Endothelial cell of umbilical vein (primary cell): ENCODE data around the gene RMDN2. TPM values are rescaled to one million over a fixed set of nuclear protein-coding genes. Genes with fewer than 3 reads are reported as not detected.

Experiments
- BruUV-seq: library from RNA; stranded (reverse); fragments of 400-500 nt; replicated peaks from 2 replicates; lab custom pipeline; 2021; lab: Mats Ljungman, UMichigan
- CTCF ChIA-PET: fragments of 300-600, 350-600 bp; sonication (Branson Sonifier 250); formaldehyde crosslinking; loops from one replicate; lab custom pipeline; 2021; ENCODE audit warnings: antibody characterized with exemption, inconsistent platforms; lab: Charles Lee
- POLR2A ChIA-PET: fragments of 300-600, 350-600 bp; sonication (Branson Sonifier 250); formaldehyde crosslinking; loops from one replicate; lab custom pipeline; 2021; ENCODE audit warnings: antibody characterized with exemption, inconsistent platforms; lab: Charles Lee
- DNase-seq: peaks from one replicate; pipeline ENCODE4 v3.0.0-alpha.2; 2011; ENCODE audit warnings: low read depth, low spot score
- FAIRE-seq: peaks from 2 replicates; lab custom pipeline; 2011; peaks lifted over from hg19 to GRCh38; lab: Jason Lieb, UNC
- H2AFZ ChIP-seq: 2 replicates; pipeline ENCODE4 v1.6.0; 2012; ENCODE audit warnings: low read depth, low read length, control low read depth, inconsistent platforms
- H3K27ac ChIP-seq: 2 replicates; pipeline ENCODE4 v1.5.1; 2011; ENCODE audit warnings: low read depth, mild to moderate bottlenecking, control low read depth, low read length, moderate library complexity; ENCODE audit not compliant: insufficient read depth
- H3K27me3 ChIP-seq, 2 experiments: 2 replicates each; pipeline versions ENCODE4 v1.6.0 to v1.6.1; 2011; ENCODE audit warnings: low read length in 2 of 2, mixed read lengths in 1 of 2; ENCODE audit not compliant: control insufficient read depth in 2 of 2, insufficient read depth in 2 of 2
- H3K36me3 ChIP-seq, 2 experiments: 2 replicates in 1 of 2; 3 replicates in 1 of 2; pipeline ENCODE4 v1.5.1; 2011; ENCODE audit warnings: low read length in 2 of 2, mild to moderate bottlenecking in 1 of 2, moderate library complexity in 1 of 2; ENCODE audit not compliant: control insufficient read depth in 2 of 2, insufficient read depth in 2 of 2; ENCODE audit errors: extremely low read depth in 1 of 2
- H3K4me1 ChIP-seq: 3 replicates; pipeline ENCODE4 v1.5.1; 2011; ENCODE audit warnings: mild to moderate bottlenecking, low read length; ENCODE audit not compliant: control insufficient read depth, insufficient read depth; ENCODE audit errors: extremely low read depth
- H3K4me2 ChIP-seq: 2 replicates; pipeline ENCODE4 v1.6.1; 2011; ENCODE audit warnings: low read length, control low read depth, mixed read lengths; ENCODE audit not compliant: insufficient read depth
- H3K4me3 ChIP-seq, 3 experiments: fragments of 200-600 bp in 1 of 3; sonication (generic), shearing (Covaris generic) in 1 of 3; replicated peaks in 1 of 3; 2 replicates each; pipeline ENCODE4 v1.5.1; 2011 to 2016; ENCODE audit warnings: control low read depth in 3 of 3, low read length in 3 of 3, mild to moderate bottlenecking in 2 of 3, inconsistent platforms in 1 of 3, low read depth in 1 of 3, moderate library complexity in 1 of 3; ENCODE audit not compliant: insufficient read depth in 1 of 3
- H3K79me2 ChIP-seq: 2 replicates; pipeline ENCODE4 v1.6.0; 2012; ENCODE audit warnings: low read length, inconsistent platforms; ENCODE audit not compliant: control insufficient read depth, insufficient read depth
- H3K9ac ChIP-seq: replicated peaks from 2 replicates; pipeline ENCODE3; 2011; ENCODE audit warnings: low read length, control low read depth; ENCODE audit not compliant: insufficient read depth; ENCODE audit errors: extremely low read depth
- H3K9me1 ChIP-seq: replicated peaks from 3 replicates; pipeline ENCODE4 v1.6.0; 2011; ENCODE audit warnings: mild to moderate bottlenecking, low read length; ENCODE audit not compliant: control insufficient read depth, insufficient read depth; ENCODE audit errors: extremely low read depth
- H3K9me3 ChIP-seq: replicated peaks from 2 replicates; pipeline ENCODE4 v1.5.1; 2012; ENCODE audit warnings: low read length, inconsistent platforms; ENCODE audit not compliant: control insufficient read depth, insufficient read depth
- H4K20me1 ChIP-seq: replicated peaks from 2 replicates; pipeline ENCODE3; 2011; ENCODE audit warnings: mild to moderate bottlenecking, low read length; ENCODE audit not compliant: control insufficient read depth, insufficient read depth; ENCODE audit errors: extremely low read depth
- CTCF ChIP-seq, 2 donors: IDR thresholded peaks; 1 replicate in 1 of 2; 2 replicates in 1 of 2; pipeline ENCODE4 v1.5.1; 2011; ENCODE audit warnings: low read length in 2 of 2, mild to moderate bottlenecking in 2 of 2, moderate library complexity in 2 of 2, control low read depth in 1 of 2, inconsistent platforms in 1 of 2, low read depth in 1 of 2; ENCODE audit not compliant: insufficient read depth in 1 of 2; ENCODE audit errors: extremely low read depth in 1 of 2
- FOS ChIP-seq: IDR thresholded peaks from 2 replicates; pipeline ENCODE4 v1.6.1; 2011; ENCODE audit warnings: mild to moderate bottlenecking, low read length, moderate library complexity, borderline replicate concordance; ENCODE audit not compliant: insufficient read depth
- GATA2 ChIP-seq: IDR thresholded peaks from 2 replicates; pipeline ENCODE4 v1.7.0; 2011; ENCODE audit warnings: low read depth, mild to moderate bottlenecking, moderate library complexity, mixed read lengths, low read length; ENCODE audit not compliant: insufficient read length, insufficient read depth
- JUN ChIP-seq: IDR thresholded peaks from 2 replicates; pipeline ENCODE4 v1.6.1; 2011; ENCODE audit warnings: borderline replicate concordance, low read depth; ENCODE audit not compliant: insufficient read length, insufficient read depth
- MAX ChIP-seq: IDR thresholded peaks from 2 replicates; pipeline ENCODE4 v1.6.1; 2011; ENCODE audit not compliant: insufficient read depth, insufficient read length
- MYC ChIP-seq: IDR thresholded peaks from one replicate; pipeline ENCODE4 v1.6.1; 2011; ENCODE audit warnings: mild to moderate bottlenecking, low read depth, low read length
- POLR2A ChIP-seq: IDR thresholded peaks from 2 replicates; pipeline ENCODE4 v1.6.1; 2012; ENCODE audit warnings: low read depth, mild to moderate bottlenecking, control low read depth, low read length
- POLR2AphosphoS5 ChIP-seq: IDR thresholded peaks from 2 replicates; pipeline ENCODE4 v1.6.1; 2012; ENCODE audit warnings: low read depth, mild to moderate bottlenecking, control low read depth, low read length, moderate library complexity; ENCODE audit not compliant: insufficient read depth
- dilution Hi-C: fragments of 300-500 bp; cut with MboI; formaldehyde crosslinking; loops from one replicate; pipeline ENCODE4 v1.15.0; 2019; ENCODE audit warnings: low sequenced_read_pairs; ENCODE audit not compliant: extremely low pct_ligation_motif_present
- intact Hi-C: fragments of 100-400 bp; cut with micrococcal nuclease; formaldehyde crosslinking; loops from one replicate; pipeline ENCODE4 v1.10.0; 2022
- polyA plus RNA-seq, 4 experiments: library from polyadenylated mRNA; depleted of rRNA in 3 of 4; stranded (reverse) in 3 of 4; unstranded in 1 of 4; fragments of >200 nt; gene quantifications; 2 replicates each; pipeline versions ENCODE4 v1.2.1 to v1.2.3, GENCODE V29; 2011 to 2012; ENCODE audit warnings: missing spikeins in 1 of 4
- total RNA-seq: library from RNA; stranded (reverse); gene quantifications from 2 replicates; pipeline ENCODE4 v1.2.3, GENCODE V29; 2021

The RMDN2 gene
- total and polyA plus RNA-seq, 2 donors (not counting 3 experiments of a cell fraction or from before 2014, with no cell fraction given) = 0.97 to 2.8 TPM

- no TSS peak for BruUV-seq
- TF ChIP-seq FOS (no peak), POLR2A (no peak), POLR2AphosphoS5 (no peak), MYC (no peak), MAX (no peak), GATA2 (no peak), JUN (no peak), CTCF (IDR thresholded peaks at IDR 0.05; ENCODE audit: extremely low read depth in 1 of 2, insufficient read depth in 1 of 2, low read depth in 1 of 2, low read length in 2 of 2) (no peak)
- no peaks in the 10 kb centered on the region for H4K20me1 ChIP-seq
- FAIRE-seq = no peak
- H3K9ac ChIP-seq = no peak overlapping the region
- CTCF ChIA-PET = no interaction called here
- H3K9me3 ChIP-seq = no peaks in the 10 kb centered on the region
- H3K9me1 ChIP-seq = no peaks in the 10 kb centered on the region
- intact Hi-C loops (no loop called here), dilution Hi-C loops (no loop called here)
- H3K79me2 ChIP-seq = no peaks in the 10 kb centered on the region
- no peak overlapping the region for H2AFZ ChIP-seq
- peaks cover 5% of the 10 kb centered on the region in 2 experiments for H3K27me3 ChIP-seq
- POLR2A ChIA-PET = no interaction called here
- no peaks in the 10 kb centered on the region for H3K36me3 ChIP-seq
- DNase-seq = no peak
- H3K4me1 ChIP-seq = no peaks in the 10 kb centered on the region
- no peak overlapping the region for H3K27ac ChIP-seq
- no peak overlapping the region for H3K4me3 ChIP-seq
- no peak overlapping the region for H3K4me2 ChIP-seq
These were observed 20.7 kb upstream of the RMDN2 start for GRCh38 chr2:37904425-37904824.
